ENCODE measurements around the gene STK17A. TPM values are rescaled to one million over a fixed set of nuclear protein-coding genes. Genes with fewer than 3 reads are reported as not detected.
A peak's percentile ranks its signal among the peaks of the same experiment; 100 is the strongest.
"Not testable (repeated sequence)": the region's sequence is repeated elsewhere in the genome, so short reads cannot be mapped to it uniquely, and the experiment has no call there.

Gene STK17A
- total RNA-seq, 1 donor from 2014 or later: 30.8 TPM

GRCh38 chr7:43653891-43654504 is 71.1 kb downstream of the STK17A start:
- peak overlapping the region; percentile 26 for H3K4me3 Mint-ChIP-seq
- H3K27me3 Mint-ChIP-seq: no peaks in the 10 kb centered on the region
- intact Hi-C loops (cut with micrococcal nuclease): no loop called here
- peaks cover 62% of the 10 kb centered on the region for H3K4me1 Mint-ChIP-seq
- H3K36me3 Mint-ChIP-seq (ENCODE audit: low read depth): peaks cover 48% of the 10 kb centered on the region
- peak; percentile 52 for DNase-seq
- peak overlapping the region; percentile 77 for H3K27ac Mint-ChIP-seq
- H3K9me3 Mint-ChIP-seq: peaks cover 7% of the 10 kb centered on the region

GRCh38 chr7:43655584-43655983 is 72.7 kb downstream of the STK17A start:
- Mint-ChIP-seq H3K4me1 (peaks cover 62% of the 10 kb centered on the region), H3K4me3 (no peak overlapping the region), H3K27ac (no peak overlapping the region), H3K9me3 (peaks cover 7% of the 10 kb centered on the region), H3K36me3 (ENCODE audit: low read depth) (peaks cover 48% of the 10 kb centered on the region), H3K27me3 (no peaks in the 10 kb centered on the region)
- DNase-seq: no peak
- intact Hi-C loops (cut with micrococcal nuclease): no loop called here

- no peak overlapping the region for H3K27ac Mint-ChIP-seq
- intact Hi-C loops (cut with micrococcal nuclease): no loop called here
Measured at GRCh38 chr7:43656997-43657396, 74.1 kb downstream of the STK17A start.

GRCh38 chr7:43658718-43659548 is 76.0 kb downstream of the STK17A start:
- DNase-seq: peak; percentile 76
- Mint-ChIP-seq H3K4me3 (peak overlapping the region; percentile 55), H3K27me3 (no peaks in the 10 kb centered on the region), H3K27ac (peak overlapping the region; percentile 93), H3K9me3 (peaks cover 7% of the 10 kb centered on the region), H3K4me1 (peaks cover 44% of the 10 kb centered on the region), H3K36me3 (ENCODE audit: low read depth) (peaks cover 50% of the 10 kb centered on the region)
- intact Hi-C loops (cut with micrococcal nuclease): loop anchor here (1.0 kb wide), 2 partner anchors 11 to 19 kb away; no protein-coding TSS in a partner anchor

More at GRCh38 chr7:43656997-43657396, 74.1 kb downstream of the STK17A start:
- Mint-ChIP-seq H3K36me3 (ENCODE audit: low read depth) (peaks cover 50% of the 10 kb centered on the region), H3K9me3 (peaks cover 7% of the 10 kb centered on the region), H3K27me3 (no peaks in the 10 kb centered on the region), H3K4me3 (no peak overlapping the region), H3K4me1 (peaks cover 53% of the 10 kb centered on the region)
- no peak for DNase-seq

GRCh38 chr7:43659549-43659896 is 76.6 kb downstream of the STK17A start:
- no peak for DNase-seq
- intact Hi-C loops (cut with micrococcal nuclease): loop anchor here (1.0 kb wide), 1 partner anchor 19 kb away; no protein-coding TSS in a partner anchor
- Mint-ChIP-seq H3K4me3 (no peak overlapping the region), H3K27me3 (no peaks in the 10 kb centered on the region), H3K36me3 (ENCODE audit: low read depth) (peaks cover 46% of the 10 kb centered on the region), H3K4me1 (peaks cover 40% of the 10 kb centered on the region), H3K9me3 (peaks cover 3% of the 10 kb centered on the region), H3K27ac (peak overlapping the region; percentile 38)

- no peak for DNase-seq
- intact Hi-C loops (cut with micrococcal nuclease): no loop called here
- H3K36me3 Mint-ChIP-seq (ENCODE audit: low read depth): peaks cover 46% of the 10 kb centered on the region
- H3K9me3 Mint-ChIP-seq: no peaks in the 10 kb centered on the region
- no peak overlapping the region for H3K4me3 Mint-ChIP-seq
- no peaks in the 10 kb centered on the region for H3K27me3 Mint-ChIP-seq
- peaks cover 44% of the 10 kb centered on the region for H3K4me1 Mint-ChIP-seq
- peak overlapping the region; percentile 38 for H3K27ac Mint-ChIP-seq
Measured at GRCh38 chr7:43660141-43660540, 77.2 kb downstream of the STK17A start.

GRCh38 chr7:43664681-43665080 is 81.8 kb downstream of the STK17A start:
- no peak overlapping the region for H3K4me3 Mint-ChIP-seq
- no peak for DNase-seq
- H3K9me3 Mint-ChIP-seq: peaks cover 4% of the 10 kb centered on the region
- peaks cover 47% of the 10 kb centered on the region for H3K36me3 Mint-ChIP-seq (ENCODE audit: low read depth)
- peaks cover 40% of the 10 kb centered on the region for H3K4me1 Mint-ChIP-seq
- intact Hi-C loops (cut with micrococcal nuclease): no loop called here
- H3K27me3 Mint-ChIP-seq: no peaks in the 10 kb centered on the region
- no peak overlapping the region for H3K27ac Mint-ChIP-seq

- H3K27ac Mint-ChIP-seq: no peak overlapping the region
- H3K36me3 Mint-ChIP-seq (ENCODE audit: low read depth): peaks cover 47% of the 10 kb centered on the region
- DNase-seq: no peak
- H3K4me1 Mint-ChIP-seq: peaks cover 41% of the 10 kb centered on the region
- H3K27me3 Mint-ChIP-seq: no peaks in the 10 kb centered on the region
- H3K4me3 Mint-ChIP-seq: no peak overlapping the region
- intact Hi-C loops (cut with micrococcal nuclease): no loop called here
- H3K9me3 Mint-ChIP-seq: peaks cover 5% of the 10 kb centered on the region
Measured at GRCh38 chr7:43666938-43667337, 84.0 kb downstream of the STK17A start.

GRCh38 chr7:43668035-43668434 is 85.1 kb downstream of the STK17A start:
- no peak for DNase-seq
- Mint-ChIP-seq H3K36me3 (ENCODE audit: low read depth) (peaks cover 54% of the 10 kb centered on the region), H3K9me3 (peaks cover 14% of the 10 kb centered on the region), H3K27me3 (no peaks in the 10 kb centered on the region), H3K4me1 (peaks cover 43% of the 10 kb centered on the region), H3K27ac (no peak overlapping the region), H3K4me3 (no peak overlapping the region)
- intact Hi-C loops (cut with micrococcal nuclease): no loop called here

- peak; percentile 77 for DNase-seq
- peak overlapping the region; percentile 54 for H3K4me3 Mint-ChIP-seq
- no peaks in the 10 kb centered on the region for H3K27me3 Mint-ChIP-seq
- H3K36me3 Mint-ChIP-seq (ENCODE audit: low read depth): peaks cover 59% of the 10 kb centered on the region
- H3K4me1 Mint-ChIP-seq: peaks cover 53% of the 10 kb centered on the region
- H3K9me3 Mint-ChIP-seq: peaks cover 18% of the 10 kb centered on the region
- peak overlapping the region; percentile 85 for H3K27ac Mint-ChIP-seq
- intact Hi-C loops (cut with micrococcal nuclease): loop anchor here (1.0 kb wide), 2 partner anchors 10 to 21 kb away; no protein-coding TSS in a partner anchor
Measured at GRCh38 chr7:43669286-43670081, 86.6 kb downstream of the STK17A start.

GRCh38 chr7:43671521-43671920 is 88.6 kb downstream of the STK17A start:
- H3K4me1 Mint-ChIP-seq: peaks cover 48% of the 10 kb centered on the region
- H3K27me3 Mint-ChIP-seq: no peaks in the 10 kb centered on the region
- H3K36me3 Mint-ChIP-seq (ENCODE audit: low read depth): peaks cover 55% of the 10 kb centered on the region
- peak overlapping the region; percentile 36 for H3K27ac Mint-ChIP-seq
- no peak overlapping the region for H3K4me3 Mint-ChIP-seq
- intact Hi-C loops (cut with micrococcal nuclease): no loop called here
- peaks cover 25% of the 10 kb centered on the region for H3K9me3 Mint-ChIP-seq
- no peak for DNase-seq

GRCh38 chr7:43673243-43673976 is 90.5 kb downstream of the STK17A start:
- DNase-seq; H3K4me3 Mint-ChIP-seq; intact Hi-C loops (cut with micrococcal nuclease); H3K27me3 Mint-ChIP-seq; H3K27ac Mint-ChIP-seq: not testable (repeated sequence)
- Mint-ChIP-seq H3K4me1 (peaks cover 52% of the 10 kb centered on the region), H3K36me3 (ENCODE audit: low read depth) (peaks cover 44% of the 10 kb centered on the region), H3K9me3 (peaks cover 21% of the 10 kb centered on the region)

Data from activated CD4-positive, alpha-beta T cell treated with anti-CD3 and anti-CD28 coated beads, Interleukin-2, amount 10 ng/mL, durations not matched to agents 24 days and 14 days (primary cell).